CD4-positive, CD25-positive, alpha-beta regulatory T cell (primary cell): ENCODE results near the gene FTSJ1. TPM values are rescaled to one million over a fixed set of nuclear protein-coding genes. Genes with fewer than 3 reads are reported as not detected.
"Not testable (repeated sequence)": the region's sequence is repeated elsewhere in the genome, so short reads cannot be mapped to it uniquely, and the experiment has no call there.

Experiments used
- ATAC-seq, 2 donors: fragments of 150-1000 bp; cut with Tn5 transposase; one replicate each; pipeline ENCODE4 v1.10.0; 2021; ENCODE audit warnings: low read depth in 2 of 2, moderate number of reproducible peaks in 2 of 2, moderate library complexity in 1 of 2
- DNase-seq, 3 donors: peaks; one replicate each; pipeline versions ENCODE4 v3.0.0 to v3.0.0-alpha.2; 2012 to 2022; ENCODE audit warnings: mixed read lengths in 1 of 3
- H3K27ac ChIP-seq: one replicate; pipeline ENCODE4 v1.7.0; 2013; ENCODE audit warnings: mild to moderate bottlenecking, low read length; ENCODE audit not compliant: insufficient read depth, poor library complexity, severe bottlenecking
- H3K27me3 ChIP-seq: one replicate; pipeline ENCODE4 v1.7.0; 2013; ENCODE audit warnings: low read length; ENCODE audit not compliant: control insufficient read depth, insufficient read depth
- H3K36me3 ChIP-seq: one replicate; pipeline ENCODE4 v1.7.0; 2013; ENCODE audit warnings: mild to moderate bottlenecking, low read length, moderate library complexity; ENCODE audit not compliant: control insufficient read depth, insufficient read depth
- H3K4me1 ChIP-seq: 2 replicates; pipeline ENCODE4 v1.7.0; 2013; ENCODE audit warnings: mild to moderate bottlenecking, low read length; ENCODE audit not compliant: insufficient read depth, control insufficient read depth, poor library complexity, severe bottlenecking
- H3K4me3 ChIP-seq: one replicate; pipeline ENCODE4 v1.7.0; 2013; ENCODE audit warnings: low read depth, mild to moderate bottlenecking, low read length, moderate library complexity
- H3K9me3 ChIP-seq, 2 experiments: 1 replicate in 1 of 2; 2 replicates in 1 of 2; pipeline ENCODE4 v1.7.0; 2013; ENCODE audit warnings: low read length in 2 of 2, mild to moderate bottlenecking in 1 of 2, moderate library complexity in 1 of 2; ENCODE audit not compliant: control insufficient read depth in 2 of 2
- H3K27ac Mint-ChIP-seq, 3 donors: one replicate each; pipeline ENCODE4 v1.8.0; 2020 to 2022; ENCODE audit warnings: mild to moderate bottlenecking in 3 of 3, mixed read lengths in 3 of 3, moderate library complexity in 2 of 3
- H3K27me3 Mint-ChIP-seq: one replicate; pipeline ENCODE4 v1.8.0; 2022; ENCODE audit warnings: mild to moderate bottlenecking, mixed read lengths
- H3K36me3 Mint-ChIP-seq: one replicate; pipeline ENCODE4 v1.8.0; 2020; ENCODE audit warnings: mixed read lengths
- H3K4me1 Mint-ChIP-seq, 4 donors: one replicate each; pipeline ENCODE4 v1.8.0; 2020 to 2022; ENCODE audit warnings: mixed read lengths in 4 of 4, mild to moderate bottlenecking in 1 of 4
- H3K4me3 Mint-ChIP-seq, 4 donors: one replicate each; pipeline ENCODE4 v1.8.0; 2020 to 2022; ENCODE audit warnings: mild to moderate bottlenecking in 4 of 4, mixed read lengths in 4 of 4, moderate library complexity in 3 of 4
- H3K9me3 Mint-ChIP-seq, 7 donors: one replicate each; pipeline ENCODE4 v1.8.0; 2020 to 2022; ENCODE audit warnings: mixed read lengths in 7 of 7, mild to moderate bottlenecking in 3 of 7, moderate library complexity in 2 of 7
- polyA plus RNA-seq, 4 donors: library from polyadenylated mRNA; unstranded; fragments of 300-500 nt; fragmentation: Illumina TruSeq; gene quantifications; one replicate each; pipeline ENCODE4 v1.2.3, GENCODE V29; 2021
- total RNA-seq: library from RNA; stranded (reverse); gene quantifications from one replicate; pipeline ENCODE4 v1.2.3, GENCODE V29; 2022

Gene FTSJ1
- total RNA-seq = 64.5 TPM
- polyA plus RNA-seq = 10 to 100 TPM; 57.9 to 73.1 (median 64.4) TPM

- ATAC-seq (peak; percentile 91 to 94), DNase-seq (peak; percentile 85 to 95 (median 91))
- peak within 1 kb of the TSS; percentile 84 for H3K4me3 ChIP-seq
- H3K27ac Mint-ChIP-seq = peak within 1 kb of the TSS; percentile 95 to 96 (median 95)
- no peaks in the 10 kb centered on the region for H3K36me3 ChIP-seq
- H3K9me3 Mint-ChIP-seq = no peaks in the 10 kb centered on the region
- H3K27me3 ChIP-seq = no peaks in the 10 kb centered on the region
- H3K9me3 ChIP-seq = no peaks in the 10 kb centered on the region
- peaks cover 7% of the 10 kb centered on the region for H3K36me3 Mint-ChIP-seq
- H3K27ac ChIP-seq = peak within 1 kb of the TSS; percentile 80
- H3K4me1 Mint-ChIP-seq = peaks cover 5 to 31% (median 17%) of the 10 kb centered on the region in 4 donors
- peaks cover 16% of the 10 kb centered on the region for H3K4me1 ChIP-seq
- H3K4me3 Mint-ChIP-seq = peak within 1 kb of the TSS; percentile 83 to 91 (median 90)
- H3K27me3 Mint-ChIP-seq = no peaks in the 10 kb centered on the region
Measured at GRCh38 chrX:48475774-48476577, at the start of gene FTSJ1. TSS of gene FTSJ1 (plus strand) at chrX:48476199. CDS start at chrX:48478048, 1,849 bp downstream.

- ATAC-seq = peak; percentile 40 to 67
- H3K27ac ChIP-seq, H3K9me3 Mint-ChIP-seq, H3K27me3 Mint-ChIP-seq, H3K36me3 ChIP-seq, H3K9me3 ChIP-seq, H3K27ac Mint-ChIP-seq, H3K27me3 ChIP-seq, DNase-seq, H3K36me3 Mint-ChIP-seq, H3K4me3 Mint-ChIP-seq, H3K4me1 Mint-ChIP-seq, H3K4me3 ChIP-seq, H3K4me1 ChIP-seq: not testable (repeated sequence)
Measured at GRCh38 chrX:48427027-48427716, 48.8 kb upstream of the FTSJ1 start.

GRCh38 chrX:48429606-48430005 lies 46.4 kb upstream of the FTSJ1 start:
- not testable (repeated sequence) for H3K27ac ChIP-seq, H3K4me1 ChIP-seq, H3K27me3 ChIP-seq, H3K27me3 Mint-ChIP-seq, H3K4me3 ChIP-seq, DNase-seq, H3K4me3 Mint-ChIP-seq, H3K9me3 ChIP-seq, H3K27ac Mint-ChIP-seq, ATAC-seq, H3K36me3 ChIP-seq, H3K36me3 Mint-ChIP-seq, H3K9me3 Mint-ChIP-seq
- peaks cover 2 to 14% (median 5%) of the 10 kb centered on the region in 4 donors for H3K4me1 Mint-ChIP-seq

- not testable (repeated sequence) for H3K27me3 ChIP-seq, DNase-seq, H3K4me3 ChIP-seq, ATAC-seq, H3K36me3 Mint-ChIP-seq, H3K4me3 Mint-ChIP-seq, H3K36me3 ChIP-seq, H3K27ac Mint-ChIP-seq, H3K4me1 ChIP-seq, H3K9me3 ChIP-seq, H3K27me3 Mint-ChIP-seq, H3K27ac ChIP-seq
- Mint-ChIP-seq H3K9me3 (peaks cover 0 to 15% (median 0%) of the 10 kb centered on the region in 7 donors), H3K4me1 (peaks cover 2 to 14% (median 5%) of the 10 kb centered on the region in 4 donors)
Measured at GRCh38 chrX:48430166-48430565, 45.8 kb upstream of the FTSJ1 start.

GRCh38 chrX:48433713-48434112 lies 42.3 kb upstream of the FTSJ1 start:
- H3K4me3 Mint-ChIP-seq = peak overlapping the region in 1 of 4 donors; percentile 52
- not testable (repeated sequence) for H3K27me3 Mint-ChIP-seq, H3K9me3 ChIP-seq, H3K27ac Mint-ChIP-seq, H3K27ac ChIP-seq, H3K27me3 ChIP-seq, ATAC-seq, H3K36me3 ChIP-seq, H3K36me3 Mint-ChIP-seq, H3K4me1 ChIP-seq, H3K4me3 ChIP-seq
- peak in 1 of 3 donors; percentile 21 for DNase-seq
- H3K9me3 Mint-ChIP-seq = peaks cover 0 to 25% (median 4%) of the 10 kb centered on the region in 7 donors
- H3K4me1 Mint-ChIP-seq = peaks cover 0 to 14% (median 0%) of the 10 kb centered on the region in 4 donors

- H3K4me1 Mint-ChIP-seq, H3K4me3 ChIP-seq, H3K4me1 ChIP-seq, H3K9me3 ChIP-seq, H3K27me3 ChIP-seq, H3K27me3 Mint-ChIP-seq, DNase-seq, H3K36me3 ChIP-seq, H3K27ac Mint-ChIP-seq, H3K4me3 Mint-ChIP-seq, H3K27ac ChIP-seq, H3K9me3 Mint-ChIP-seq, ATAC-seq, H3K36me3 Mint-ChIP-seq: not testable (repeated sequence)
Measured at GRCh38 chrX:48447201-48447600, 28.8 kb upstream of the FTSJ1 start.

- DNase-seq (no peak), ATAC-seq (no peak)
- Mint-ChIP-seq H3K36me3 (no peaks in the 10 kb centered on the region), H3K4me3 (no peak overlapping the region), H3K27ac (no peak overlapping the region), H3K27me3 (peaks cover 6% of the 10 kb centered on the region), H3K4me1 (no peaks in the 10 kb centered on the region), H3K9me3 (peaks cover 0 to 1% (median 0%) of the 10 kb centered on the region in 7 donors)
- no peaks in the 10 kb centered on the region for H3K4me1 ChIP-seq
- no peaks in the 10 kb centered on the region for H3K36me3 ChIP-seq
- H3K27ac ChIP-seq = no peak overlapping the region
- H3K4me3 ChIP-seq = no peak overlapping the region
- no peaks in the 10 kb centered on the region for H3K27me3 ChIP-seq
- H3K9me3 ChIP-seq = no peaks in the 10 kb centered on the region
Measured at GRCh38 chrX:48450076-48450475, 25.9 kb upstream of the FTSJ1 start.
